ENCODE data around the gene PNCK. TPM values are rescaled to one million over a fixed set of nuclear protein-coding genes. Genes with fewer than 3 reads are reported as not detected.
"Not testable (repeated sequence)": the region's sequence is repeated elsewhere in the genome, so short reads cannot be mapped to it uniquely, and the experiment has no call there.

Gene PNCK
- 1 to 10 TPM in 1 of 2 donors, under 1 TPM in 1; 0.50 to 1.2 TPM for total RNA-seq

- Mint-ChIP-seq H3K27ac (no peak within 1 kb of the TSS), H3K4me3 (peak within 1 kb of the TSS; percentile 53 to 61), H3K9me3 (no peaks in the 10 kb centered on the region), H3K27me3 (ENCODE audit: low read depth) (peaks cover 41% of the 10 kb centered on the region), H3K4me1 (ENCODE audit: low read depth) (no peaks in the 10 kb centered on the region), H3K36me3 (ENCODE audit: insufficient read depth in 2 of 2) (no peaks in the 10 kb centered on the region)
- ATAC-seq (replicated peaks in 1 of 2) (no peak), DNase-seq (no peak)
Measured at GRCh38 chrX:153673428-153674218, at the start of gene PNCK. Gene PNCK, minus strand, starts transcription at chrX:153673813. Its CDS starts 737 bp downstream, at chrX:153673076.

- ATAC-seq (replicated peaks in 1 of 2): no peak
- no peak for DNase-seq
- Mint-ChIP-seq H3K27ac (peak overlapping the region; percentile 74), H3K4me1 (ENCODE audit: low read depth) (peaks cover 23% of the 10 kb centered on the region), H3K9me3 (no peaks in the 10 kb centered on the region), H3K4me3 (peak overlapping the region; percentile 88 to 89), H3K36me3 (ENCODE audit: insufficient read depth in 2 of 2) (peaks cover 0 to 7% of the 10 kb centered on the region in 2 donors), H3K27me3 (ENCODE audit: low read depth) (peaks cover 6% of the 10 kb centered on the region)
Measured at GRCh38 chrX:153722704-153723350, 49.2 kb upstream of the PNCK start.

DNA sequence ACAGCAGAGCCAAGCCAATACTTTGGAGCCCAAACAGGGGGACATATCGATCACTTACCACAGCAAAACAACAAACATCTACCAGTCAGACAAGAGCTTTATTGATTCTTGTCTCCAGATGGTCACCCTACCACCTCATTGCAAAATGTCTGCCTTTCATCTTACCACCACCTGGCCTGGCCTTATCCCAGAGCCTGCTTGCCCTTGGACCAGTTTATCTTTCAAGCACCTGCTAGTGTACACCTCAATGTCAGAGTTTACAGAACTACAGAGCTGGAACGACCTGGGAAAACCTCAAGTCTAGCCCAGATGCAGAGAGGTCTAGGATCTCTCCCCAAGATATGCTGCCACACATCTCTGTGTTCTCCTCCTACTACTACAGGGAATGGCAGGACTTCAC, 46.1 kb upstream of the PNCK start:
- Mint-ChIP-seq H3K4me1 (ENCODE audit: low read depth) (peaks cover 16% of the 10 kb centered on the region), H3K4me3 (no peak overlapping the region), H3K9me3 (no peaks in the 10 kb centered on the region), H3K27me3 (ENCODE audit: low read depth) (peaks cover 6% of the 10 kb centered on the region), H3K27ac (no peak overlapping the region), H3K36me3 (ENCODE audit: insufficient read depth in 2 of 2) (peaks cover 0 to 12% of the 10 kb centered on the region in 2 donors)
- DNase-seq (no peak), ATAC-seq (replicated peaks in 1 of 2) (no peak)

DNA sequence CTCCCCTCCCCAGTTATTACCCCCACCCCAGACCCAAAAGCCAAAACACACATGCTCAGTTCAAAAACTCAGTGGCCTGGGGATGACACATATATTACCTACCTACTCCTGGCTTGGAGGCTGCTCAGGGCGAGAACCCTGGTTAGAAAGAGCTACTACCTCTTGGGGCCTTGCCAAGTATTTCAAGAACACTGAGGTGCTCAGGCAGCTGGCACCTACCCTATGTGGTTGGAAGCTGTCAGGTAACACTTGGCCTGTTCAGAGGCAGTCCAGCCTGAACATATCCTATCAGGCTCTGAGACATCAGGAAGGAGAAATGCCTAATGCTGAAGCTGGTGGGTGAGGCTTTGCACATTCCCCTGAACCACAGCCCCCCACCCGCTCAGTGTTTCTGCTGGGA, 45.6 kb upstream of the PNCK start:
- no peak for ATAC-seq (replicated peaks in 1 of 2)

DNA sequence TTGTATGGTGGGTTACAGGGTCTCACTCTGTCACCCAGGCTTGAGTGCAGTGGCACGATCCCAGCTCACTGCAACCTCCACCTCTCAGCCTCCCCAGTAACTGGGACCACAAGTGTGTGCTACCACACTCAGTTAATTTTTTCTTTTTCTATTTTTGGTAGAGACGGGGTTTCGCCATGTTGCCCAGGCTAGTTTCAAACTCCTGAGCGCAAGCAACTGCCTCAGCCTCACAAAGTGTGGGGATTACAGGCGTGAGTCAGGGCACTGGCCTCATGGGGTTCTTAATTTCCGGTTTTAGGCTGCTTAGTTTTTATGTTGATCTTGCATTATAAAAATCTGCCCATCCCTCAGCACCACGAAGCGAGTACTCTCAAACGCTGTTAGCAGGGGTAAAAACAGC, 43.8 kb upstream of the PNCK start:
- H3K4me3 Mint-ChIP-seq: no peak overlapping the region
- H3K36me3 Mint-ChIP-seq (ENCODE audit: insufficient read depth in 2 of 2): peaks cover 3 to 10% of the 10 kb centered on the region in 2 donors
- ATAC-seq (replicated peaks in 1 of 2) (no peak), DNase-seq (no peak)
- H3K27ac Mint-ChIP-seq: no peak overlapping the region
- peaks cover 12% of the 10 kb centered on the region for H3K27me3 Mint-ChIP-seq (ENCODE audit: low read depth)
- no peaks in the 10 kb centered on the region for H3K9me3 Mint-ChIP-seq
- H3K4me1 Mint-ChIP-seq (ENCODE audit: low read depth): peaks cover 11% of the 10 kb centered on the region

More for the DNA sequence above, 45.6 kb upstream of the PNCK start:
- Mint-ChIP-seq H3K4me3 (no peak overlapping the region), H3K27me3 (ENCODE audit: low read depth) (peaks cover 6% of the 10 kb centered on the region), H3K27ac (no peak overlapping the region), H3K9me3 (no peaks in the 10 kb centered on the region), H3K4me1 (ENCODE audit: low read depth) (peaks cover 16% of the 10 kb centered on the region), H3K36me3 (ENCODE audit: insufficient read depth in 2 of 2) (peaks cover 0 to 12% of the 10 kb centered on the region in 2 donors)
- no peak for DNase-seq

GRCh38 chrX:153714256-153714655, 40.6 kb upstream of the PNCK start:
- Mint-ChIP-seq H3K27me3 (ENCODE audit: low read depth) (peaks cover 12% of the 10 kb centered on the region), H3K4me1 (ENCODE audit: low read depth) (peaks cover under 1% of the 10 kb centered on the region), H3K27ac (peak overlapping the region; percentile 15), H3K36me3 (ENCODE audit: insufficient read depth in 2 of 2) (peaks cover 3 to 15% of the 10 kb centered on the region in 2 donors), H3K4me3 (no peak overlapping the region), H3K9me3 (no peaks in the 10 kb centered on the region)
- ATAC-seq (replicated peaks in 1 of 2) (no peak), DNase-seq (no peak)

DNA sequence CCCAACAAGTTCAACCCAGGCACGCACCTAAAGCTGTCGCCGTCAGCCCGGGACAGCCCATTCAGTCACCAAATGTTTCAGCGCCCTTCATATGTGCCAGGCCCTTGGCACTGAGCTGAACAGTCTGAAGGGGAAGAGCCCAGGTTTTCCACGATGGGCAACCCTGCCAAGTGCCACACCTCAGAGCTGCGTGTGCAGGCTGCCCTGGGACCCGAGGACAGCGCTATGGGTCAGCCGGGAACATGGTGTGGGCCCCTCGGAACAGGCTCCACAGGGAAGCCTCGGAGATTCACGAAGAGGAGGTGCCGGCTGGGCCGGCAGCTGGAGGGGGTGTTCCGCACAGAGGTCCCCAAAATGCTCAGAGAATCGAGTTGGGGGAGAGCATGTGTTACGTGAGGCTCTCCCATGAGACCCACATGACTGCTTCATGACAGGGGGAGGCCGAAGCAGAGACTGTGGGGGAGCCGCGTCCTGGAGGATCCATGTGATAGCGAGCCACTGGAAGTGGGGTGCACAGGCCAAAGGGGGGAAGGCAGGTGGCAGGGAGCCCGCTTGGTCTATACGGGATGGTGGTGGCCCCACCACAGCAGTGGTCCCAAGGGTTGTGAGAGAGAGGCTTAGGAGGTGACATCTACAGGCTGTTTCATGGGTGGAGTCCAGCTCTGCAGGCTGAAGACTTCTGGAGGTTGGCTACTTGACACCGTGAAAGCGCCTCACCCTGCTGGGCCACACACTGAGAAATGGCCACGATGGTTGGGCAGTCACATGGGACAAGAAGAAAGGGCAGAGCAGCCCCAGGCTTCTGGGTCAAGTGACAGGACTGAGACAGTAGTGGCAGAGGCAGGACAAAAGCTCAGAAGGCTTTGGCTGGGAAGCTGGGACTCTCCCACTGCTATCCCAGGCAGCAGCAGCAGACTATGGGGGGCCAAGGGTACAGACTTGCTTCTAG, 36.4 kb upstream of the PNCK start:
- Mint-ChIP-seq H3K4me3 (no peak overlapping the region), H3K36me3 (ENCODE audit: insufficient read depth in 2 of 2) (peaks cover 3 to 5% of the 10 kb centered on the region in 2 donors), H3K4me1 (ENCODE audit: low read depth) (peaks cover 4% of the 10 kb centered on the region), H3K9me3 (no peaks in the 10 kb centered on the region), H3K27me3 (ENCODE audit: low read depth) (peaks cover 15% of the 10 kb centered on the region), H3K27ac (no peak overlapping the region)
- no peak for ATAC-seq (replicated peaks in 1 of 2)
- DNase-seq: no peak

DNA sequence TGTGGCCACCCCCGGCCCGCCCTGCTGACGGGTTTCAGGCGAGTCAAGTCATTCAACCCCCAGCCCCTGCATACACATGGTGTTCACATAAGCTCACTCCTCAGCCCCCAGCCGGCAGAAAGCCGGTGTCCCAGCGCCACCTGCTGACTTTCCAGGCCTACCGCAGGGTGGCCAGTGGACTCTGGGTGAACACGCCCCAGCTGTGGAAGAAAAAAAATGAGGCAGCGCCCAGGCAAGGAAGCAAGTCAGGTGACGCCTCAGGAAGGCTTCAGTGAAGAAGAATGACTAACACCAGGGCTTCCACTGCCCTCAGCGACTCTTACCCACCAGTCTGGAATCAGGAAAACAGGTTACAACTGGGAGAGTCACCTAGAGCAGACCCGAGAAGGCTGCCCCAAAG, 34.8 kb upstream of the PNCK start:
- ATAC-seq (replicated peaks in 1 of 2) (peak; percentile 65 to 69), DNase-seq (peak; percentile 45 to 46)
- no peak overlapping the region for H3K4me3 Mint-ChIP-seq
- no peak overlapping the region for H3K27ac Mint-ChIP-seq
- H3K27me3 Mint-ChIP-seq (ENCODE audit: low read depth): peaks cover 13% of the 10 kb centered on the region
- H3K36me3 Mint-ChIP-seq (ENCODE audit: insufficient read depth in 2 of 2): peaks cover under 1 to 5% of the 10 kb centered on the region in 2 donors
- peaks cover 4% of the 10 kb centered on the region for H3K4me1 Mint-ChIP-seq (ENCODE audit: low read depth)
- no peaks in the 10 kb centered on the region for H3K9me3 Mint-ChIP-seq

DNA sequence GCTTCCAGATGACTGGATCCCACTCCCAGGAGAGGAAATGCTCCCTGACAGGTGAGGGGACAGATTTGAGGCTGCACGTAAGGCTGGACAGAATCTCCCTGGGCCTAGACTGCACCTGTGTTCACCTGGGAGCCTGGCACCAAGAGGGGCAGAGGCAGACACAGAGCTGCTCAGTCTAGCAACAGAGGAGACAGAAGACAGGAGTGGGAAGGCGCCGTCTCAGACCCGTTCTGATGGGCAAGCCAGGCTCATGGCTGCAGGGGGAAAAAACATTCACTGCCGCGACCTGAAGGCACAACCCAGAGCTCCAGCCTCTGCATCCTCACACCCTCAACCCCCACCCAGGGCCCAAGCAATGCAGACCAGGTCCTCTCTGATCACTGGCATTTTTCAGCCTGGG, 33.8 kb upstream of the PNCK start:
- DNase-seq: no peak
- peaks cover 0 to 5% of the 10 kb centered on the region in 2 donors for H3K36me3 Mint-ChIP-seq (ENCODE audit: insufficient read depth in 2 of 2)
- no peak overlapping the region for H3K27ac Mint-ChIP-seq
- no peak overlapping the region for H3K4me3 Mint-ChIP-seq
- no peaks in the 10 kb centered on the region for H3K9me3 Mint-ChIP-seq
- peaks cover 9% of the 10 kb centered on the region for H3K27me3 Mint-ChIP-seq (ENCODE audit: low read depth)
- peaks cover 4% of the 10 kb centered on the region for H3K4me1 Mint-ChIP-seq (ENCODE audit: low read depth)
- ATAC-seq (replicated peaks in 1 of 2): no peak

DNA sequence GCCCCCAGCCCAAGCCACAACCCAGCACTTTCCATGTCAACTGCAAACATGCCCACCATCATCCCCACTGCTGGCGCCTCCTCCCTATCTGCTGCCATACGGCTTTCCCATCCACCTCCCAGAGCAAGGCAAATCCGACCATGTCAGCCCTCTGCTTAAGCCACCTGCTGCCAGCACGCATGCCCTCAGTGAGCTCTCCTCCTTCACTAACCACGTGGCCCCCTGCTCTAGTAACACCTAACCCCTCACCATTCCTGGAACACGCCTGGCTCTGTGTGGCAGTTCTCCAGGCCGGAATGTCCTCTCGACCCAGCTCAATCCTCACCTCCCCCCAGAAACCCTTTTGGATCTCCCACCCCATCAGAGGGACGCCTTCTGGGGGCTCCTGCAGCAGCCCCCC, 33.2 kb upstream of the PNCK start:
- Mint-ChIP-seq H3K36me3 (ENCODE audit: insufficient read depth in 2 of 2) (peaks cover 0 to 5% of the 10 kb centered on the region in 2 donors), H3K27me3 (ENCODE audit: low read depth) (peaks cover 9% of the 10 kb centered on the region), H3K27ac (peak overlapping the region; percentile 33), H3K4me3 (no peak overlapping the region), H3K9me3 (no peaks in the 10 kb centered on the region), H3K4me1 (ENCODE audit: low read depth) (peaks cover 4% of the 10 kb centered on the region)
- ATAC-seq (replicated peaks in 1 of 2) (no peak), DNase-seq (no peak)

- DNase-seq; H3K27ac Mint-ChIP-seq; H3K36me3 Mint-ChIP-seq (ENCODE audit: insufficient read depth in 2 of 2): not testable (repeated sequence)
Measured at GRCh38 chrX:153705403-153706060, 31.9 kb upstream of the PNCK start.

DNA sequence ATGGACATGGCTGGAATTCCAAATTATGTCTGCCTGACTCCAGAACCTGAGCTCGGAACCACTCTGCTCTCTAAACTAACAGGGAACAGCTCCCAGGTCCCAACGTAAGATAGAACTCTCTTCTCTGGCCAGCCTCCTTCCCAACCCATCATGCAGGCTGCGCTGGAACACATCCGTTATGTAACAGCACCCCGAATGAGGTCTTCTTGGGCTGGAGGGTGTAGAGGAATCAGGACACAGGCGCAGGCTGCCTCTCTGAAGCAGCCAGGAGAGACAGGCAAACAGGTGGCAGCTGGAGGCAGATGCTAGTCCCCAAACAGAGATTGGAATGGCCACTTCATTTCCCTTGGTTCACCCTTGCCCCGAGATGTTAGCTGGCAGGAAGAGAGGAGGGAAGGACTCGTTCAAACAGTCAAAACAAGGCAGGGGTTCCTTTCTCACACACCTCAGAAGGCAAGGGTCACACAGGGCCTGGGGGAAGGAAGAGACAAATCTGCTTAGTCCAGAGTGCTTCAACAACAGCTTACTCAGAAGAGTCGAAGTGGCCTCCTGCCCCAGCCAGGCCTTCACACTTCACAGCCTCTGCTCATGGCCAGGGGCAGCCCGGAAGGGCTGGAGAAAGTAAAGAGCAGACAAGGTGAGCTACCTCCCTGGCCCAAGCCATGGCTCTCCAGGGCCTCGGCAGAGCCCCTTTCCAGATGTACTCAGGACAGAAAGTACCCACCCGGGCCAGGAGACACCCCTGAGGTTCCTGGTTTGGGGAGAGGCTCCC, 31.2 kb upstream of the PNCK start:
- H3K27me3 Mint-ChIP-seq (ENCODE audit: low read depth); H3K4me1 Mint-ChIP-seq (ENCODE audit: low read depth); DNase-seq; H3K27ac Mint-ChIP-seq; H3K36me3 Mint-ChIP-seq (ENCODE audit: insufficient read depth in 2 of 2); ATAC-seq (replicated peaks in 1 of 2); H3K9me3 Mint-ChIP-seq; H3K4me3 Mint-ChIP-seq: not testable (repeated sequence)

More at GRCh38 chrX:153705403-153706060, 31.9 kb upstream of the PNCK start:
- not testable (repeated sequence) for ATAC-seq (replicated peaks in 1 of 2); H3K27me3 Mint-ChIP-seq (ENCODE audit: low read depth); H3K4me1 Mint-ChIP-seq (ENCODE audit: low read depth); H3K4me3 Mint-ChIP-seq; H3K9me3 Mint-ChIP-seq
